HG02610 (cell line): Measurements from ENCODE around the gene PIK3R5.
A peak's percentile ranks its signal among the peaks of the same experiment; 100 is the strongest.

Experiments used
- ATAC-seq: cut with Tn5 transposase; IDR thresholded peaks from one replicate; pipeline ENCODE4 v1.9.1; 2021; ENCODE audit warnings: mild to moderate bottlenecking, moderate library complexity; ENCODE audit not compliant: unreplicated experiment

Gene PIK3R5

GRCh38 chr17:8928347-8928746, 37.2 kb downstream of the PIK3R5 start:
- no peak for ATAC-seq

- ATAC-seq = no peak
Observed at GRCh38 chr17:8927395-8927794, 38.1 kb downstream of the PIK3R5 start.

DNA sequence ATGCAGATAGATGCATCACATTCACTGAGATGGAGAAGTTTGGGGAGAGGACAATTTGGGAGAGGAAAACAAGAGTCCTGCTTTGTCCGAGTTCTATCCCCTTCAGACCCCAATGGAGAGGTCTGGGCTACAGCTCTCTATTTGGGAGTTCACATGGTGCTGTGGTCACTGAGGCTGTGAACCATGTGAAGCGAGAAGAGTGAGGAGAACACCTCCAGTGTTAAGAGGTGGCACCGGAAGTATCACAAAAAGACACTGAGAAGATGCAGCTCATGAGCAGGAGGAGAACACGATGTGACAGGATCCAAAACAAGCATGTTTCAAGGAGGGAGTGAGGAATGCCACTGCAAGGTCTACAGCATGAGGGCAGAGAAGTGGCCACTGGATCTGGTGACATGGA, 39.7 kb downstream of the PIK3R5 start:
- no peak for ATAC-seq

DNA sequence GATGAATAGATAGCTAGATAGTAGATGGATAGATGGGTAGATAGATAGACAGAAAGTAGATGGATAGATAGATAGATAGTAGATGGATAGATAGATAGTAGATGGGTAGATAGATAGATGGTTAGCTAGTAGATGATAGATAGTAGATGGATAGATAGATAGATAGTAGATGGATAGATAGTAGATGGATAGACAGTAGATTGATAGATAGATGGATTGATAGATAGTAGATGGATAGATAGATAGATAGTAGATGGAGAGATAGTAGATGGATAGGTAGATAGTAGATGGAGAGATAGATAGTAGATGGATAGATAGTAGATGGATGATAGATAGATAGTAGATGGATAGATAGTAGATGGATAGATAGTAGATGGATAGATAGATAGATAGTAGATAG, 40.4 kb downstream of the PIK3R5 start:
- no peak for ATAC-seq

- ATAC-seq = peak; percentile 70
Observed at GRCh38 chr17:8924595-8924994, 40.9 kb downstream of the PIK3R5 start.

DNA sequence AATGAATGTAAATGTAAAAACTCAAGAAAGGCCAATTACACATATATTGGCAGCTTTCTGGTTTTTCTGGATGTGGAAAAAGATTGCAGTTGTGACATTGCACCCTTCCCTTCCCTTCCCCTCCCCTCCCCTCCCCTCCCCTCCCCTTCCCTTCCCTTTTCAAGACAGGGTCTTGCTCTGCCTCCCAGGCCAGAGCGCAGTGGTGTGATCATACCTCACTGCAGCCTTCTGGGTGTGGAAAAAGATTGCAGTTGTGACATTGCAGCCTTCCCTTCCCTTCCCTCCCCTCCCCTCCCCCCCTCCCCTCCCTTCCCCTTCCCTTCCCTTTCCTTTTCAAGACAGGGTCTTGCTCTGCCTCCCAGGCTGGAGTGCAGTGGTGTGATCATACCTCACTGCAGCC, 41.7 kb downstream of the PIK3R5 start:
- no peak for ATAC-seq

DNA sequence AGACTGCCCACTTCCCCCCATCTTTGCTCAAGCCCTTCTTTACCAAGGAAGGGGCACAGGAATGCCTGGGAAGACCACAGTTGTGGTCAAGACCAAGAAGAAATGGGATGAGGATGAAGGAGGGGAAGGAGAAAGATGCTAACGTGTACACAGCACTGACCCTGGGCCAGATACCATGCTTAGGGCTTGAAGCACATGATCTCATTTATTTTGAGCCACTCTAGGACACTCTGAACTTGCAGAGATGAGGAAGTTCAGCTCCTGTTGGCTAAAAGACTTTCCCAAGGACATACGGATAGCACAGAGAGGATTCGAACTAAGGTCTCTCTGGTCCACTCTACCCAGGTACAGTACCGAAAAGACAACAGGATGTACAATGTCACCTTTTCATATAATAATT, 42.6 kb downstream of the PIK3R5 start:
- no peak for ATAC-seq

DNA sequence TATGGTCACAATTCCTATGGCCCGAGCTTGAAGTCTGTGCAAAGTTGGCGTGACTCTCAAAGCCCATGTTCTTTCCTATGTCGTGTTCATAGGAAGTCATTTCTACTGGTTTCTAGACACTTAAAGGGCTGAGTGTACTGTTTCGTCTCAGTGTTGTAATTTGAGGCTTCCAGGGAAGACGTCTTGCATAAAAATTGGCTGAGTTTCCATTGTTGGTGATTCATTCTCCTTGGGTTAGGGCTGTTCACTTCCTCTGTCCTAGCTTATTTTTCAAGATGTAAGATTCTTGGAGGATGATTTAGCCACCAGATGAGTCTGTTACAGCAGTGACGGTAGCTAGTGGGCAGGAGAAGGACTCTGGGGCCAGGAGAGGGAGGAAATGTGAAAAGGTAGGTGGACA, 43.1 kb downstream of the PIK3R5 start:
- no peak for ATAC-seq

DNA sequence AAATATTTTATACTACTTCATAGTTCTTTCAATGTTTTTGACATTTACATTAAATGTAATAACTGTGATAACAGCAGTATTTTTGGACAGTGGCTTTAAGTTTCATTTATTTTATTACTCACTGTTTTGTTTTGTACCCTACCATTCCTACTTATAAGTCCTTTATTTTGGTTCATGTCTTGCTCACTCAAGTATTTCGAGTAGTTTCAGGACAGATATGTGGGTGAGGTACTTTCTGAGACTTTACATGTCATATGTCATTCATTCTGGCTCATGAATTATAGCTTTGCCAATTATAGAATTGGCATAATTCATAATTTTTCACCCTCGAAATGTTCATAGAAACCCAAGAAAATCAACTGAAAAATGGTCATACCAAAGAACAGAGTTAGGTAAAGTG, 44.4 kb downstream of the PIK3R5 start:
- peak; percentile 44 for ATAC-seq

DNA sequence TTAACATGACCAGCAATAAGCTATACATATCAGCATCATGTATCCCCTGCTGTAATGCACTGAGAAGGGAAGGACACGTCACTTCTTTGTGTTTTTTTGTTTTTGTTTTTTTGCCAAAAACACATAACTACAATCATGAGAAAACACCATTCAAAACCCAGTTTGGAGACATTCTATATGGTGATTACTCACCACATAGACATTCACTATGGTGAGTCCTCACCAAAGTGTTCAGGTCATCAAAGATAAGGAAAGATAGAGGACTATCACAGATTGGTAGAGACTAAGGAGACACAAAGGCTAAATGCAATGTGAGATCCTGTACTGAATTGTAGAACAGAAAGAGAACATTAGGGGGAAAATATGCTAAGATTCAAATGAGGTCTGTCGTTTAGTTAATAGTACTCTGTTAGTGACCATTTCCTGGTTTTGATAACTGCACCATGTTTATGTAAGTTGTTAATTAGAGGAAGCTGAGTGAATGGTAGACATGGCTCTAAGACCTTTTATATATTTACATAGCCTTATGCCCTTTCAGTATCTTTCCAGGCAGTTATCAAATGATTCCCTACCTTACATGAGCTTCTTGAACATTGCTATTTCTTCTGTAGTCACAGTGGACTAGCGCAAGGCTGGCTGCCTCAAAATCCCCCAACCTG, 46.6 kb downstream of the PIK3R5 start:
- no peak for ATAC-seq

GRCh38 chr17:8916466-8916865, 49.0 kb downstream of the PIK3R5 start:
- ATAC-seq = no peak

DNA sequence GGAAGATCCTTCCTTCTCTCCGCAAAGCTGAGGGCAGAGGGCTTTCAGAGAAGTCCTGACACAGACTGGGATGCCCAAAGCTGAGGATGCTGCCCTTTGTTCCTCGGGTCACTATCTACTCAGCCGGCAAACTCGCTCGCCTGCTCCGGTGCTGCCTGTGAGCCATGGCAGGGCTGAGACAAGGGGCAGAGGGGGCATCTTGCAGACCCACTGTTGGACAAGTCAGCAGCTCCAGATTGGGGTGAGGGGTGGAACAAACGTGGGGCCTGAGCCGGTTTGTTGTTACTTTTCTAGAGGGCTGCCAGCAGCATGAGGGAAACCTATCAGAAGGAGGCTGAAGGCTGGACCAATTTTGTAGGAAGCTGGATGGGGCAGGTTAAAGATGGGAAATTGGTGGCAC, 51.0 kb downstream of the PIK3R5 start:
- ATAC-seq = no peak

DNA sequence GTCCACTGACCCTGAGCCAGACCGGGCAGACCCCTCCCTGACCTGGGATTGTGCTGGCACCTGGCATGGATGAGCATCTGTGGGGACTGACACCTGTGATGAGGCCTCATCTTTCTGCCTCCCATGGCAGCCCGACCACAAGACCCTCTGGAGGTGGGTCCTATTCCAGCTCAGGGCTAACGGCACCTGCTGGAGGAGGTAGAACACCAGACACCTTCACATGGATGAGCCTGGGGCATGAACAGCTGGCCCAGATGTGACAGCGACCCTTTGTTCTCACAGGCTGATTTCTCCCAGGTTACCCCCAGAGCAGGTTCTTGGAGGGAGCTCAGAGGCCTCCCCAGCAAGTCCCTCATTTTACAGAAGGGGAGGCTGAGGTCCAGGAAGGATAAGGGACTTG, 51.6 kb downstream of the PIK3R5 start:
- no peak for ATAC-seq

DNA sequence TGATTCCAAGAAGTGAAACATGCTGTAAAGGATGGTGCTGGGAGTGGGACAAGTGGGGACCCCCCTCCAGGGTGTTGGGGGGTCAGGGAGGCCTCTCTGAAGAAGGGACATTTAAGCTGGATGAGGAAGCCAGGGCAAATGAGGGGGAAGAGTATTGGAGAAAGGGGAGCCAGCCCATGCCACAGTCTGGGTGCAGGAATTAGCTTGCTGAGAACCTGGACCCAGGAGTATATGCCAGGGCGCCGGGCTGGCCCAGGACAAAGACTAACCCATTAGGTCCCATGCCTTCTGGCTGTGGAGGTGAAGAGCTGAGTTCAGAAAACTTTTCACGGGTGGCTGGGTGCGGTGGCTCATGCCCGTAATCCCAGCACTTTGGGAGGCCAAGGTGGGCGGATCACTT, 52.4 kb downstream of the PIK3R5 start:
- ATAC-seq = no peak

DNA sequence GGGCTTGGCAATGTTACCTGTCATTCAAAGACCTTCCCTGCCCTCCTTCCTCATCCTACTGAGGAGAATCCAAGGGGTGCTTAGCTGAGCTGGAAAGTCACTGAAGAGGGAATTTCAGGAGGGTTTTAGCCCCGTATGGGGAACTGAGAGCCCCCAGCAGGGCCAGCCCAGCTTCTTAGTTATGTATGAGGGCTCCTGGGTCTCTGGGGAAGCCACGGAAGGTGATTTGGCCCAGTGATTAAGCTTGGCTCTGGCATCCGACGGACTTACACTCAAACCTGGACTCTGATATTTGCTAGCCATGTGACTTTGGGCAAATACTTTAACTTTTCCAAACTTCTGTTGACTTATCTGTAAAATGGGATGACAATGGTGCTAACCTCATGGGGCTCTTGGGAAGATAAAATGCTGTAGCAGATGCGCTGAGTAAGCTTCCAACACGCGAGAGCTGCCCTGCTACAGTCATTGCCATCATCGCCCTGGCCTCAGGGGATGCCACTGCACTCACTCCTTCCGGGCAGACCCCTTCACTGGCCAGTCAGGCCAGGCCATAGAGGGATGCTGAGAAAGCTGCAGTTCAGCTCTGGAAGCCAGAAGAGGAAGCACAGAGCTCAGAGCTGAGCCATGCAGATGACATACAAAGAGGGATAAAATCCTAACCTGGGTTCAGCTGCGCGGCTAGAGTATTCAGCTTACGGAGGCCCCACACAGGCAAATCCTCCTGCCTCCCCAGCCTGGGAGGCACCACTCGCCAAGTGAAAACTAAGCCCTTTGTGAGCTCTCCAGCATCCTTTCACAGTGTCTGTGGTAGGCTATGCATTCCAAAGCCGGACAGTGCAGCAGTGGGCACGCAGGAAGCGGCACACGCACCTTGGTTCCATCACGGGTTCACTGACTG, 53.2 kb downstream of the PIK3R5 start:
- ATAC-seq = no peak

GRCh38 chr17:8910969-8911604, 54.4 kb downstream of the PIK3R5 start:
- no peak for ATAC-seq

DNA sequence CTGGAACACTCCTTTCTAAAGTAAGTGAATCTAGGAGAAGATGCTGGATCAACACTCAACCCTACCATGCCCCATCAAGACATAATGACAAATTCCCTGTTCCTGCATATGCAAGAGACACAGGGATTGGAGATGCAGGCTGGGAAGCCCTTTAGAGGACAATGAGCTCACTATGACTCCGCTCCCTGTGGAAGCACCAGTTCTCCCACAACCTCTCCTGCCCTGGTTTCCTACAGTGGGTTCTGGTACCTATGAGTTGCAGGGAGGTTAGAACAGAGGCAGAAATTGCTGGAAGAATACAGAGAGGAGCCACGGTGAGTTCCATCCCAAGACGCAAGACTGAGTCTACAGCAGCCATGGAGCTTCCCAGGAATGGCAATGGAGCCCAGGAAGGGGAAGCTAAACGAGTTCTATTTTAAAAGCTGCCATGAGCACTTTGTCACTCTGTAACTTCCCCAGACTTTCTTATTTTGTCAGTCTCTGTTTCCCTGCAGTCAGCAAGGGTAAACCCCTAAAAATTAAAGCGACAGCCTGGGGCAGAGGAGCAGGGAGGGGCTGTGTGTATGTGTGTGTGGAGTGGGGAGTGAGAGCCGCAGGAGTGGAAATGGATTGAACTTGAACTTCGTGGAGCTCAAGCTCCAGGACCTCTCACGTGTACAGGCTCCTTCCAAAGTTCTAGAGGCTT, 55.8 kb downstream of the PIK3R5 start:
- no peak for ATAC-seq

DNA sequence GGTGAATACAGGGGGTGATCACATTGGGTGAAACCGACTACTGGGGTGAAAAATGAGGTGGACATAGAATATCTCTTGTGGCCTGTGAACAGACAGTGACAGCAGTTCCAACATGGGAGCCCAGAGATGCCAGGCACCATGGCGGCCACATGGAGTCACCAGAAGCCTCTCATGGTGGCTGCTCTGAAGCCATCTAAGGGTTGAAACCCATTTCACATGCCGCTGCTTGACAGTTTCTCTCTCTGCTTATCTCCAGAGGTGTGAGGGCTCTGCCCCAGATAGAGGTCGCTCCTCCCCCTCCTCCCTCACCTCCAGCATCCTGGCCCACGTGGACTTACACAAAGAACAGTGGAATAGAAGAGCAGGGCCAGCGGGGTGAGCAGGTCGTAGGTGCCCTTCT, 60.2 kb downstream of the PIK3R5 start:
- ATAC-seq = no peak

DNA sequence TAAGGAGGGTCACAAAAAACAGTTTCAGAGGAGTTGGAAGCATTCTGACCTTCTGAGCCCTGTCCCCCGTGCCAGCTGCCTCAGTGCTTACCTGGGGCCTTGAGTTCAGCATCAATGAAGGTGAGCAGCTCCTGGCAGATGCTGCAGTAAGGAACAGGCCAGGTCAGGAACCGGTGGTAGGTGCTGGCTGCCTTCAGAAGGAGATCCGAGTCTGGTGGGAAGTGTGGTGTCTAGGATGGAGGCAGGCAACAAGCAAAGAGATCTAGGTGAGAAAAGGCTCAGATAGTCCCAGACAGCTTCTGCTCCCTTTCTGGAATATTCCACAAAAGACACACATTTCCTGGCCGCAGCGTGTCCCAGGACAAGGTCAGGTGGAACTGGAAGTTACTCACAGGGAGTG, 60.8 kb downstream of the PIK3R5 start:
- ATAC-seq = no peak

DNA sequence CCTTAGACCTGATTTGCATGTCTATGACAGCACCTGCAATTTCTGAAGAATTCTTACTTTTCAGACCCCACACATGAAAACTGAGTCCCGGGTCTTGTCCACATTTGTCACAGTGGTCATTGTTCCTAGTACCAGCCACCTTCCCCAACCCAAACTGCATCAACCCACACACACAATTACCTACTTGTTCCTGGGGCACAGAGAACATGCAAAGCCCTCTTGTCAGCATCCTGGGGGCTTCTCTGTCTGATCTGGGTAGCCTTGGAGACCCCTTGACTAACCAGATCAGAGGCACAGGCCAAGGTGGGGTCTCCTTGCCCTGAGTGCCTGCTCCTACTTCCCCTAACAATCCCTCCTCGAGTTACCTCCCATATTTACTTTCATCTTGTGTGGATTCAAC, 61.3 kb downstream of the PIK3R5 start:
- ATAC-seq = no peak
